SH-SY5Y (cell line): ENCODE results near the gene GNGT2.

Experiments used
- GATA2 ChIP-seq: IDR thresholded peaks from 2 replicates; pipeline ENCODE4 v1.6.1; 2011; ENCODE audit warnings: mild to moderate bottlenecking, low read depth, low read length
- GATA3 ChIP-seq: IDR thresholded peaks from 2 replicates; pipeline ENCODE4 v1.6.1; 2011; ENCODE audit warnings: low read depth, mild to moderate bottlenecking, low read length, moderate library complexity

Gene GNGT2

GRCh38 chr17:49210158-49211029 lies at the start of gene GNGT2, which contains the start of gene ABI3:
Gene GNGT2, minus strand, starts transcription at chr17:49210574. Its CDS starts 3,152 bp downstream, at chr17:49207422.
Gene ABI3, plus strand, starts transcription at chr17:49210707. Its CDS starts 18 bp downstream, at chr17:49210725.
- TF ChIP-seq GATA3 (no peak), GATA2 (no peak)

GRCh38 chr17:49259663-49260010 lies 49.3 kb upstream of the GNGT2 start:
- TF ChIP-seq GATA2: no peak
- TF ChIP-seq GATA3: no peak

- TF ChIP-seq GATA3 (no peak), GATA2 (no peak)
Measured at GRCh38 chr17:49258394-49258793, 48.0 kb upstream of the GNGT2 start.

GRCh38 chr17:49255125-49255524 lies 44.8 kb upstream of the GNGT2 start:
- TF ChIP-seq GATA3 (no peak), GATA2 (no peak)

GRCh38 chr17:49254066-49254465 lies 43.7 kb upstream of the GNGT2 start:
- no peak for TF ChIP-seq GATA2
- TF ChIP-seq GATA3: no peak

GRCh38 chr17:49252148-49252695 lies 41.8 kb upstream of the GNGT2 start:
- TF ChIP-seq GATA2 (no peak), GATA3 (no peak)

- no peak for TF ChIP-seq GATA3
- no peak for TF ChIP-seq GATA2
Measured at GRCh38 chr17:49249890-49250522, 39.6 kb upstream of the GNGT2 start.

- TF ChIP-seq GATA2 (no peak), GATA3 (no peak)
Measured at GRCh38 chr17:49249292-49249794, 39.0 kb upstream of the GNGT2 start.

- TF ChIP-seq GATA2 (no peak), GATA3 (no peak)
Measured at GRCh38 chr17:49247944-49248343, 37.6 kb upstream of the GNGT2 start.

GRCh38 chr17:49244839-49245238 lies 34.5 kb upstream of the GNGT2 start:
- TF ChIP-seq GATA2 (no peak), GATA3 (no peak)

- TF ChIP-seq GATA3 (no peak), GATA2 (no peak)
Measured at GRCh38 chr17:49242813-49243212, 32.4 kb upstream of the GNGT2 start.

- TF ChIP-seq GATA3: no peak
- TF ChIP-seq GATA2: no peak
Measured at GRCh38 chr17:49241692-49242397, 31.5 kb upstream of the GNGT2 start.

- TF ChIP-seq GATA3 (no peak), GATA2 (no peak)
Measured at GRCh38 chr17:49241040-49241439, 30.7 kb upstream of the GNGT2 start.

- TF ChIP-seq GATA3: no peak
- no peak for TF ChIP-seq GATA2
Measured at GRCh38 chr17:49240619-49241018, 30.2 kb upstream of the GNGT2 start.
